Amygdala (tissue), 56 donors: Measurements from ENCODE around the gene MSMO1.

ENCODE experiments used
- DNase-seq, 56 donors: peaks; one replicate each; lab custom pipeline; 2025; lab: John Stamatoyannopoulos, UW

Gene MSMO1

DNA sequence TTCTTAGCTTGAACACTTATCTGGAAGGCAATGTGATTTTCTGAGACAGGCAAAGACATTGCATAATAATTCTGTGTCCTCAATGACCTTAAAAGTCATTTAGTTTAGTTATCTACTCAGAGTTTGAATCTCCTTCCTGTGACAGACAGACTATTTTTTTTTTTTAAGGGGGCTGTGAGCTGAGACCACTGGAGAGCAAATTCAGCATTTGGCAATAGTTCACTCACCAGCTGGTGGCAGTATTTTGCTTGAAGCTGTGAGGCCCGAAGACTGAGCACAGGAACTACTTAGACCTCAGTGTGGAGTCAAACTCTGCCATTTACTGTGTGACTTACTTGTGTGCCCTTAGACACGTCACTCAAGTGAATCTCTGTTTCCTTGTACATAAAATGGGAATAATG lies 28.4 kb downstream of the MSMO1 start:
- DNase-seq: peak in 16 of 56 donors; percentile 1 to 42 (median 12)

DNA sequence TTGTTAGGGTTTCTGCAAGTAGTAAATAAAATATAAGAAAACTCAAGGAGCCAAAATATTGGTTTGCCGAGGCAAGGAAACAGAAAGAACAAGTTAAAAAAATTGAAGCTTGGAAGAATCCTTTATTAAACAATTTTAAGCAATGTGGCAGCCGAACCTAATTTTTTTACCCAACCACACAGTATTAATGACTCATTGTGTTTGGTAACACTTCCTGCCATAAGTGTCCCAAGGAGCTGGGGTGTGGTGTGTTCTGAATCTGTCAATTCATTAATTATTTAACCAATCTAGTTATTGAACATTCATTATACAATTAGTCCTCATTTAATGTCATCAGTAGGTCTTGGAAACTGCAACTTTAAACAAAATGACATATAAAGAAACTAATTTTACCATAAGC lies 32.0 kb downstream of the MSMO1 start:
- no peak for DNase-seq

DNA sequence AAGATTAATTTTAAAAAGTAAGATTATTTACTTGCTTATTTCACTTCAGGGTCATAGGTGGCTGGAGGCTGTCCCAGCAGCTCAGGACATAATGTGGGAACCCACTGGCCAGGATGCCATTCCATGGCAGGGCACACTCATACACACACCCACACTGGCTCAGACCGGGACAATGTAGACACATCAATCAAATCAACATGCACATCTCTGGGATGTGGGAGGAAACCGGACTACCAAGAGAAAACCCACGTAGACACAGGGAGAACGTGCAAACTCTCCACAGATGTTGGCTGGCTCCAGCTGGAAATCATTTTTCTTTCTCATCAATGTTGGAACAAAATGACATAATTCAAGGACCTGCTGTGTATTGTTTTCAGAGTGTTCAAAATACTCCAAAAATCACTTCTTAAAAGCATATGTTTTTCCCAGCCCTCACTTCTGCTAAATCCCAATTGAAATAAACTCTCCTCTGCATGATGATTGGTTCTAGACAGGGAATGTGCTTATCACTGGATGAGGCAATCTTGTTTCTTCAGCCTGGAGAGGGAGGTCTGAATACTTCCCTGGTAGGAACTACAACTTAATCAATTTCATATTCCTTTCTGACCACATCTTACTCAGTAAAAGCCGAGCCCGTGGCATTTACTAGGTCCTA lies 32.7 kb downstream of the MSMO1 start:
- DNase-seq: no peak

DNA sequence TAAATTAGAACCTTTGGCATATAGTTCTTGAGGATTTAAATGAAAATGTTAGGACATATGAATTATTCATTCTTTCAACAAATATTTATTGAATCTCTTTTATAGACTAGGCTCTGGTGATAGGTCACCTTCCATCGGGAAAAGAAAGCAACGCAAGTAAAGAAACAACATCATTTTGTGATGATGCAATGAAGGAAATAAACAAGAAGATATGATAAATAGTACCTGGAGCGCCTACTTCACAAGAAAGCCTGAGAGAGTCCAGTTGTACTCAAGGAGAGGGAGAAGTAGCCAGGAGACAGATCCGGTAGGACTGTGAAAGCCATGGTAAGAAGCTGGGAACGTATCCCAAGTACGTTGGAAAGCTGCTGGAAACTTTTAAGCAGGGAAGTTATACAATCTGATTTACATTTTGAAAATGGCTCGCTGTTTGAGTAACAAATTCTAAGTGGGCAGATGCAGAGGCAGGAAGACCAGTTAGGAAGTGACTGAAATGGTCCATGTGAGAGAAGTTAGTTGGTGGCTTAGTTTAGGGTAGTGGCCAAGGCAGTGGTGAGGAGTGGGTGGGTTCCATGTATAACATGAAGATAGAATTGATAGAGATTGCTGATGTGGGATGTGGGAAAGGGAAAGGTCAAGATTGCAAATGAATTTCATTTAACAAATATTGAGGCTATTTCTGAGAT lies 33.7 kb downstream of the MSMO1 start:
- DNase-seq: no peak

DNA sequence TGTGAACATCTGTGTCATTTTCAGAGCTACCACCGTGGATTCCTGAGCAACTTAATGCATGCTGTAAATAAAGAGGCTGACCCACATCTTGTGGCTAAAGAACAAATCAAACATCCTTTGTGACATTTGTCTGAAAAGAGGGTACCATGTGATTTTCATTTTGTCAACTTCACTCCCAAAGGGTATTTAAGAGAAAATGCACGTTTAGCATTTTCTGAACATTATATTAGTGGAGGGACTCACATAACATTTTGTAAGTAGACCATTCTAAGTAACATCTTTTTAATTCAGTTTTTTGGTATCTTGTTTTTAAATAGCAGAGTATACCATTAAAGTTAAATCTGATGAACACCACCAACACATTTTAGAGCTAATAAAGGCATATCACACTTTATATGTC lies 34.3 kb downstream of the MSMO1 start:
- no peak for DNase-seq

DNA sequence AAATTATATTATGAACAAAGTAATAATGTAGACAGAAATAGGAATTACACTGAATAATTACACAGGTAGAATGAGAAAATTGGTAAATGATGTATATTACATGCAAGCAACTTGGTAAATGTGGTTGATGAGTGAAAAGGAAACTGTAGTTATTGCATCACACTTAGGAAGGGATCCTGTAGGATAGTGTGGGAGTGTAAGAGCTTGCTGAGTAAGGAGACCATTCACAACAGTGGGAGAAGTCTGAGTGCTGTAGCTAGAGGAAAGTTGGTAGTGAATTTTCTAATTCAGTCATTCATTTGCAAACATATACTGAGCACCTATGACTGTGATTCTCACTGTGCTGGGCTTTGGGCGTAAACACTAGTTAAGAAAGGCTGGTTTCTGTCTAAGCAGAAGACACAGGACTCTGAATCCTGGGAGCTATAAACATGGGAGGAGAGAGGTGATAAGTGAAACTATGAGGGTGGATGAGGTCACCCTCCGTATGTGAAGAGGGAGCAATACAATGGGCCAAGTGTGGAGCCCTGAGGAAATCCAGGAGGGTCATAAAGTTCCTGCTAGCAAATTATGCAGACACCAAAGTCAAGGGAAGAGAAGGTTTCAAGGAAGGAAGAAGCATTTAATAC lies 37.1 kb downstream of the MSMO1 start:
- DNase-seq: no peak

DNA sequence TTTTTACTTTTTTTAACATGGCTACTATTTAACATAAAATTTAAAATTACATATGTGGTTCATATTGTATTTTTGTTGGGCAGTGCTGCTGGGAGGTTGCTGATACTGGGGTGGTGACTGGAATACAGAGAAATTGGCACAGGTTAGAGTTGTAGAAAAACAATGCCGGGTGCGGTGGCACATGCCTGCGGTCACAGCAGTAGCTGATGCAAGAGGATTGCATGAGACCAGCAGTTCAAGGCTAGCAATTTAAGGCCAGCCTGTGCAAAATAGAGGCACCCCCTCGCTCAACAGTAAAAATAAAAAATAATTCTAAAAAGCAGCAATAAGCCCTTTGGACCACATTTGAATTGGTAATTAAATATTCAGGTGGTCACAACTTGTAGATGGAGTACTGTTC lies 39.6 kb downstream of the MSMO1 start:
- DNase-seq: no peak

DNA sequence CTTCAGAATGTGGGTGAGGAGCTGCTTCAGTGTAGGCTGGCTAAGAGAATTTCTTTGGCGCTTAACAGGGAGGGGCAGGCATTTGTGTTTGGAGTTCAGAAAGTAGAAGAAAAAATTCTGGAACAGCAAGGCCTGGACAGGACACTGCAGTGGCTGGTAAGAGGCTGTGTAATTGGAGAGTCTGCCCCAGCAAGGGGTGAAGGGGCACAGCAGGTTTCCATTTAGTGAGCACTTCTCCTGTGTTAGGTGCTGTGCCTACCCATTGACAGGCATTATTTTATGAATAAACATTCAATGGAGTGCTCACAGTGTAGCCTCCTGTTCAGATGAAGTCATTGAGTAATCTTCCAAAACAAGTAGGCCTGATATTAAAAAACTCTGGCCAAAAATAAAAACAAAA lies 40.6 kb downstream of the MSMO1 start:
- no peak for DNase-seq

DNA sequence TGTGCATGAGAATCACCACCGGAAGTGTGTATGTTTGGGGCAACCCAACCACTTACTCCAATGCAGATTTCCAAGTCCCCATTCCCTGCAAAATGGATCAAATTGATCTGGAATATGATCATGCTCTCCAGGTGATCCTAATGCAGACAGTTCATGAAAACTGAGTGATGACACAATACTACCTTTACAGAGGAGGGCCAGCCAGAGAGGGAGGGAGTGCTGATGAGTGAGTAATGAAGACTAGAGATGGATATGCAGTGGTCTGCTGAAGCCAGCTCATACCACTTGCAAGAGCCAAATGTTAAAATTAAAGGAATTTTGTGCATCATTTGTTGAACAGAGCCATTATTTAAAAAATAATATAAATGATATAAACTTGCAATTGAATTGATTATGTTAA lies 41.1 kb downstream of the MSMO1 start:
- no peak for DNase-seq

DNA sequence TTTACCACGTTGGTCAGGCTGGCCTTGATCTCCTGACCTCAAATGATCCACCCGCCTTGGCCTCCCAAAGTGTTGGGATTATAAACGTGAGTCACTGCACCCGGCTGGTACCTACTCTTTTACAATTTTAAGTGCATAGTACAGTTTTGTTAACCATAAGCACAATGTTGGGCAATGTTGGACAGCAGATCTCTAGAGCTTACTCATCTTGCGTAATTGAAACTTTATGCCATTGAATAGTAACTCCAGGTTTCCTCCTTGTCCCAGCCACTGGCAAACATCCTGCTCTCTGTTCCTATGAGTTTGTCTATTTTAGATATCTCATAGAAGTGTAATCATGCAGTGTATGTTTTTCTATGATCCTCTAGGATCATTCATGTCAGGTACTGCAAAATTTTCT lies 42.1 kb downstream of the MSMO1 start:
- no peak for DNase-seq

DNA sequence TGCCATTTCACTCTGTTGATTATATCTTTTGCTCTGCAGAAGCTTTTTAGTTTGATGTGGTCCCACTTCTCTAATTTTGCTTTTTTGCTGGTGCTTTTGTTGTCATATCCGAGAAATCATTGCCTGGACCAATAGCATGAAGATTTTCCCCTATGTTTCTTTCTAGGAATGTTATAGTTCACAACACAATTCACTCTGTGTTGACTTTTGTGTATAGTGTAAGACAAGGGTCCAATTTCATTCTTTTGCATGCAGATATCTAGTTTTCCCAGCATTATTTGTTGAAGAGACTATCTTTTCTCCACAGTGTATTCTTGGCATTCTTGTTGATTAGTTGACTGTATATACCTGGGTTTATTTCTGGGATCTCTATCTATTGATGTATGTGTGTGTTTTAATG lies 43.1 kb downstream of the MSMO1 start:
- DNase-seq: no peak

DNA sequence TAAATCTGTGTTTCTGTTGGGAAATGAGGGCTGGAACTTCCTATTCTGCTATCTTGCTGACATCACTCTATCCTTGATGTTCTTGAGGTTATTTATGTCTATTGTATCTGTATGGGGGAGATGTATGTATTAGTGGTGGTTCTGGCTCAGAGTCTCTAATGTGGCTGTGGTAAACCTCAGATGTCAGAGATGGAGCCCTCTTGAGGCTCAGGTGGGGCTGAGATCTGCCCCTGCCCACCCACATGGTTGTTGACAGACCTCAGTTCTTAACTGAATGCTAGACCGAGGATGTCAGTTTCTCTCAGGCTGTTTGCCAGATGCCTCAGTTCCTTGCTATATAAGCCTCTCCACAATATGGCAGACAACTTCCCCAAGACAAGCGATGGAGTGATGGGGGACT lies 48.0 kb downstream of the MSMO1 start:
- no peak for DNase-seq

DNA sequence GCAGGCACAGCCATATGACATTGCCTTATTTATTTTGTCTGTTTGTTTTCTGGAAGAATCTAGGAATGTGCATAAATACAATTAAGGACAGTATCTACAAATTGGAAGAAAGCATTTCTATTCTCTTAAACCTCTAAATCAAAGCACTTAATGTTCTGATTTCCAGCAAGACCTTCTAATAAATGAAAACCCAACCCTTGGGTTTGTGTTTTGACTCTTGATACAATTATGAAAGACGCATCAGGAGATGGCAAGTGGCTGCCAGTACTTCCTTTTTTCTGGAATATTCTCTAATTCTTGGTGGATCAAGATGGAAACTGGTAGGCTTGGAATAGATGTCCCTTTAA lies 50.9 kb downstream of the MSMO1 start:
- DNase-seq: no peak

DNA sequence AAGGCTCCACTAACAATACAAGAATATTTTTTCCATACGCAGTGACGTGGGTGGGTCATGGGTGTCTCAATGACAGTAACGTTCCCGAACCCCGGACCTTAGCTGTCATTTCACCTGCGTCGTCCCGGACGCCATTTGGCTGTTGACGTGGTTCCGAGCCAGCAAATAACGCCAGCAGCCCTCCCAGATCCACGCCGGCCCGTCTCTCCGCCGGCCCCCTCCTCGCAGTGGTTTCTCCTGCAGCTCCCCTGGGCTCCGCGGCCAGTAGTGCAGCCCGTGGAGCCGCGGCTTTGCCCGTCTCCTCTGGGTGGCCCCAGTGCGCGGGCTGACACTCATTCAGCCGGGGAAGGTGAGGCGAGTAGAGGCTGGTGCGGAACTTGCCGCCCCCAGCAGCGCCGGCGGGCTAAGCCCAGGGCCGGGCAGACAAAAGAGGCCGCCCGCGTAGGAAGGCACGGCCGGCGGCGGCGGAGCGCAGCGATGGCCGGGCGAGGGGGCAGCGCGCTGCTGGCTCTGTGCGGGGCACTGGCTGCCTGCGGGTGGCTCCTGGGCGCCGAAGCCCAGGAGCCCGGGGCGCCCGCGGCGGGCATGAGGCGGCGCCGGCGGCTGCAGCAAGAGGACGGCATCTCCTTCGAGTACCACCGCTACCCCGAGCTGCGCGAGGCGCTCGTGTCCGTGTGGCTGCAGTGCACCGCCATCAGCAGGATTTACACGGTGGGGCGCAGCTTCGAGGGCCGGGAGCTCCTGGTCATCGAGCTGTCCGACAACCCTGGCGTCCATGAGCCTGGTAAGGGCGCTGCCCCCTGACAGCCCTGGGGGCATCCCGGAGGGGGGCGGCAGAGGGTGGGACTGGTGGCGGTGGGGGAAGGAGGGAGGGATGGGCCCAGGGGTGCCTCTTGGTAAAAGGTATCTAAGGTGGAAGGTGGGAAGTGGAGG lies 51.5 kb downstream of the MSMO1 start, which contains the start of gene CPE:
Gene CPE (plus strand): TSS at position 264 of the 933 bp plus-strand sequence. CDS start 214 bp downstream, at position 478.
- DNase-seq: peak in 55 of 56 donors; percentile 20 to 87 (median 74)

DNA sequence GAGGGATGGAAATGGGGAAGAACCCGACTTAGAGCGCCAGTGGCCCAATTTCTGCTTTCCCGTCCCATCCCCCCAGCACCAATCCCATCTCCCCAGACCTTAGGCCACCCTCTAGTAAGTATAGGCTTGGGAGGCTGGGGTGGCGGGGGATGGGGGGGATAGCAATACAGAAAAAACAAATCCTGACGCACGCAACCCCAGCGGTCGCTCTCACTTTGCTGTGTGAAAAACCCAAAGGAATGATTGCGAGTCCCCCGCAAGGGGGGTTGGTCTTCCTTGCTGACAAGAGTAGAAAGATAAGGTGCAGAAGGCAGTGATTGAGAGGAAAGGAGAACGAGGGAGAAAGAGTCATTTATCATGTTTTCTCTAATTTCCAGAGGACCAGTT lies 52.2 kb downstream of the MSMO1 start:
- DNase-seq: peak in 19 of 56 donors; percentile 9 to 61 (median 36)

DNA sequence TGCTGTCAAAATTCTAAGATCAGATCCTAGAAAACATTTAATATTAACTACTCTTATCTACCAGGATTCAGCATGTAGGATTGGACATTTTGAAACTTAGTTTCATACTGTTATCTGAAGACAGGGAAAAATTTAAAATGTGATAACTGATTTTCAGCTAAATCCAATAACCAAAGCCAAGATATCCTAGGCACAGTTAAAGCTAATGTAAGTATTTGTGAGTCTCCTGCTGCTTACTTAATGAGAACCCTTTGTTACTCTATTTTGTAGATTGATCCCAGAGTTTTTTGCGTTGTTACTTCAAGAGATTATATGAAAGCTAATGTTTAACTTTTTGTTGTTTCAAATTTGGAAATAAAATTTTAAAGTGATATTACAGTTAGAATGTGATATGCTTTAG lies 53.3 kb downstream of the MSMO1 start:
- no peak for DNase-seq

DNA sequence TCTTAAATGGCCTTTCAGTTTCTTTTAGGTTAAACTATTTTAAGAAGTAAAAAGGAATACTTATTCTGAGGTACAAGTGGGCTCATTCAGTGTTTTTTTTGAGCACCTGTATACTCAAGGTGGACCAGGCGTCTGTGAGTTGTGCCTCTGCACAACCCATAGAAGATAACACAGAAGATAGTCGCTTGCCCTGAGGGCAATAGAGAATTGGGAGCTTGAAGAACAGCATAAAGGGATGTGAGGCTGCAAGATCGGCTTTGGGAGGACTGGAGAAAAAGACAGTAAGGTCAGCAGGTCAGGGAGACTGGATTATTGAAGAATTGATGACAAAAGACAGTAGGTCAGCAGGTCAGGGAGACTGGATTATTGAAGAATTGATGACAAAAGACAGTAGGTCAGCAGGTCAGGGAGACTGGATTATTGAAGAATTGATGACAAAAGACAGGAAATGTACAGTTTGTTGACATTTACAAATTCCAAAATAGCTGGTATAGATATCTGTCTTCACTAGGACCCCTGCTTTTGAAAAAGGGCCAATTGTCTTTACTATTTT lies 54.4 kb downstream of the MSMO1 start:
- DNase-seq: peak in 1 of 56 donors; percentile 12

DNA sequence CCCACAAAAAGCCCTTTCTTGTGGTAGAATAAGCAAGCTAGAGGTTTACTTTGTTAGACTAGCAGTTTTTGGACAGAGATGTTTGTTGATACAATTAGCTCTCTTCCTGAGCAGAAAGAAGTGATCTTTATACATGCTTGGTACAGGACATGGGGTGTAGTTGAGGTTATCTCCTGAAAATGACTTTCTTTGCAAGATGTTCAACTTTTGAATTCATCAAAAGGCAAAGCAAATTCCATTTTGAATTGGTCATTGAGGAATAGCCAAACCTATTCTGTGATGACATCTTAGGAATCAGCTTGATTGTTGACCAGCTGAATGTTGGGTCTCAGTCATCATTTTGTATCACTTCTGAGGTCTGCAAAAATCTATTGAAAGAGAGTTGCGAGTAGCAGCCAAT lies 55.2 kb downstream of the MSMO1 start:
- DNase-seq: no peak

DNA sequence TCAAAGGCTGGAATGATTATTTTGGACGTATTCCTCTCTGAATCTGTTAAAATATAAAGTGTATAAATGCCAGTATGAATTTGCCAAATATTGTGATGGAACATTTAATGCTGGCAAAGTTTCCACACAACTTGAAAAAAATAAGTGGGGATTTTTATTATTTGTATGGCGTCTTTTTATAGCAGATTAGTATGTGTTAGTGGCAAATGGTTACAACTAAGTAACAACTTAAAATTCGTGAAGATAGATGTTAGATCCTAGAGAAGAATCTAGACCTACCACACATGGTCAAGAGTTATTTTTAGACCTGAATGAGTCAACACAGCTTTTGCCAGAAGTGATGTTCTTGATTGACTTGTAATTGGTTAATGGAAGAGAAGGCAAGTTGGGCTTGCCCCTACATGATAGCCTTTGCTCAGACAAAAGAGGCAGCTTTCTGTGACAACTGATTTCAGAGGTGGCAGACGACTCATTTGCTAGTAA lies 56.2 kb downstream of the MSMO1 start:
- DNase-seq: no peak

DNA sequence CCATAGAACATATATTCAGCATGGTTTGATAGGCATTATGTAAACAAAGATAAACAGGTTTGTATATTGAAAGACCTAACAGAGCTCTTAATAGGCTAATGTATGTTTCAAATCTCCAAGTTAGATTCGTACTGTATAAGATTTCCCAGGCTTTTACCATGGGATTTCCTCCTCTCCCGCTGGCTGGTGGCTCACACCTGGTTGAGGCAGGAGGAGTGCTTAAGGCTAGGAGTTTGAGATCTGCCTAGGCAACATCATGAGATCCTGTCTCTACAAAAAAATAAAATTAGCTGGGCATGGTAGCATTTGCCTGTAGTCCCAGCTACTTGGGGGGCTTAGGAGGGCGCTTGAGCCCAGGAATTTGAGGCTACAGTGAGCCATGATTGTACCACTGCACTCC lies 56.7 kb downstream of the MSMO1 start:
- DNase-seq: no peak
